HG03095 (cell line): ENCODE results near the gene CD276.
"Not testable (repeated sequence)": the region's sequence is repeated elsewhere in the genome, so short reads cannot be mapped to it uniquely, and the experiment has no call there.

Experiments
- ATAC-seq: cut with Tn5 transposase; IDR thresholded peaks from one replicate; pipeline ENCODE4 v1.9.1; 2021; ENCODE audit warnings: moderate library complexity; ENCODE audit not compliant: unreplicated experiment

The CD276 gene

DNA sequence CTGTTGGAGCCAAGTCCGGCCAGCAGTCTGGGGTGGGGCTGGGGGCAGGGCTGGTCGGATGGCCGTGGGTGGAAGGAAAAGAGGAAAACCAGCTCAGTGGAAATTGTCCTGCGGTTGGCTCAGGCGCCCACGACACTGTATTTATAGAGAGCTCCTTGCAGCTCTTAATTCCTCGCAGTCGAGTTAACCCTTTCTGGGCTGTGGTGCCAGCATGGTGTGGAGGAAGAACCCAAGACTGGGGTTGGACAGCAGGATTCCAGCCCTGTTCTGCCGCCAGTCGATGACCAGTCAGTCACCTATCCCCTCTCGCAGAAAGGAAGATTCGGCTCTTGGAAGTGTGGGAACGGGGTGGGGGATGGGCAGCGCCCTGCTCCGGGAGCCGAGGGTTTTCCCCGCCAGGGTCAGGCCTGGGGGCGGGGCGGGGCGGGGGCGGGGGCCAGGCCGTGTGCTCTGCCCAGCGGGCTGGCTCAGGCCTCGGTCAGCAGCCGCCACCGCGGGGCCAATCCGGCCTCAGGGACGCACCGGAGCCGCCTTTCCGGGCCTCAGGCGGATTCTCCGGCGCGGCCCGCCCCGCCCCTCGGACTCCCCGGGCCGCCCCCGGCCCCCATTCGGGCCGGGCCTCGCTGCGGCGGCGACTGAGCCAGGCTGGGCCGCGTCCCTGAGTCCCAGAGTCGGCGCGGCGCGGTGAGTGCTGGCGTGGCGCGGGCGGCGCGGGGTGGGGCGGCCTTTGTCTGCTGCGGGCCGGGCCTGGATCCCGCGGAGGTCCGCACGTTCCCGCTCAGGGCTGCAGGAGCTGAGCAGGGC, at the start of gene CD276:
CD276 (plus strand) TSS at position 607 of the 804 bp plus-strand sequence. CDS start 15,257 bp downstream, outside the sequence.
- ATAC-seq: no peak

DNA sequence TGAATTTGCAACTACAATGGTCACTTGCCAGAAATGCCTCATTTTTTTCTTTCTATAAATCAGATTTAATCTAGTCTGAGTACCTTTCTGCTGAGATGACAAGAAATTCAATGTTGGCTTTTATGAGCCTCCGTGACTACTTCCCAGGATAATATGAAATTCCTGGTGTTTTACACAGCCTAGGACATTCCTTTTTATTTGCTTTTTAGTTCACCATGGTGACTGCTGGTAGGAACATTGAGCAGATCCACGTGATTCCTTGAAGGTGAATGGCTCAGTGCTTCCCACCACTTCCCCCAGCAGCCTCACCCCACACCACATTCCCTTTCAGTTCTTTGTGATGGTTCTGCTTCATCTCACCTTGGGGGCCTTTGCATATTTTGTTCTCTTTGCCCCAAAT, 46.7 kb upstream of the CD276 start:
- no peak for ATAC-seq

DNA sequence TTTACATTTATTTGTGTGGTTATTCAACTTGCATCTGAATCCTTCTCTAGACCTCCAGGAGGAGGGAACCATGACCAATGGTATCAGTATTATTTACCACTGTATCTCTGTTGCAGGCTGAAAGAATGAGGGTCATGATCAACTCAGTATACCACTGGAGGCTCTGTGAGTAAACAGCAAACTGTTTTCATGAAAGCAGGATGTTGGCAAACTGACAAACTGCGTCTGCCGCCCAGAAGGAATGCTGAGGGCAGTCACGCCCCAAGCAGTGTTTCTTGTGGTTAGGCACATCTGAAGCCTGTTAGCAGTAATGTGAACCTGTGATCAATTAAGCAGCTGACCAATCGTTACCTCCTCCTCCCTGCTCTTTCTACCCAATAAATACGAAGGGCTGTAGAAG, 44.7 kb upstream of the CD276 start:
- ATAC-seq: not testable (repeated sequence)

DNA sequence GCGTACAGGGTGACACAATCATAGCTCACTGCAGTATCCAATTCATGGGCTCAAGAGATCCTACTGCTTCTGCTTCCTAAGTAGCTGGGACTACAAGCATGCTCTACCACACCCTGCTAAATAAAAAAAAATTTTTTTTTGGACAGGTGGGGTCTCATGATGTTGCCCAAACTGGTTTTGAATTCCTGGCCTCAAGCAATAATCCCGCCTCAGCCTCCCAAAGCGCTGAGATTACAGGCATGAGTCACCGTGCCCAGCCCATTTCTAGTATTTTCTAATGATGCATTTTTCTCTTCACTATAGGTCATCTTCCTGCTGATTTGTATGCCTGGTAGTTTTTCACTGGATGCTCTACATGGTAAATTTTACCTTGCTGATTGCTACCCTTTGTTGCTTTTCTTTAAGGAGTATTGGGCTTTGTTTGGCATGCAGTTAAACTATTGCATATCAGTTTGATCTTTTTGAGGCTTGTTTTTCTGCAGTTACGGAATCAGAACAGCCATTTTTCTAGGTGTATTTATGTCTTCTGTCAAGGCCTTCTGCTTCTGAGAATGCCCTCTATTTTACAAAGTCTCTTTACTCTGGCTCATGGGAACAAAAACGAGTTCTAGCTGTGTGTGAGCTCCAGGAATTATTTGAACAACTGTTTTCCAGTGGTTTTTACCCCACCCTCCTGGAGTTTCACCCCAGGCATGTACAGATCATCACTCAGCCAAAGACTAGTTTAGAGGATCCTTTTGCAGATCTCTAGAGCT, 36.7 kb upstream of the CD276 start:
- no peak for ATAC-seq

DNA sequence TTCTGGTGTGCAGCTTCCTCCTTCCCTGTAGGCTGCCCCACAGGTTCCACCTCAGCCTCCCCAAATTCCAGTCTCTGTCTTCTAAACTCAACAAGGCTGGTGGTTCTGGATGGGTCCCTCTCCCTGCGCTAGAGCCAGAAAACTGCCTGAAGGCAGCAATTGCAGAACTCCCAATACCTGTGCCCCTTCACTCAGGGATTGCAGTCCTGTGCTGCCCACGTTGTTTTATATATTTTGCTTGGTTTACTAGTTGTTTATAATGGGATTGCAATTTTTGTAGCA, 36.2 kb upstream of the CD276 start:
- ATAC-seq: no peak

DNA sequence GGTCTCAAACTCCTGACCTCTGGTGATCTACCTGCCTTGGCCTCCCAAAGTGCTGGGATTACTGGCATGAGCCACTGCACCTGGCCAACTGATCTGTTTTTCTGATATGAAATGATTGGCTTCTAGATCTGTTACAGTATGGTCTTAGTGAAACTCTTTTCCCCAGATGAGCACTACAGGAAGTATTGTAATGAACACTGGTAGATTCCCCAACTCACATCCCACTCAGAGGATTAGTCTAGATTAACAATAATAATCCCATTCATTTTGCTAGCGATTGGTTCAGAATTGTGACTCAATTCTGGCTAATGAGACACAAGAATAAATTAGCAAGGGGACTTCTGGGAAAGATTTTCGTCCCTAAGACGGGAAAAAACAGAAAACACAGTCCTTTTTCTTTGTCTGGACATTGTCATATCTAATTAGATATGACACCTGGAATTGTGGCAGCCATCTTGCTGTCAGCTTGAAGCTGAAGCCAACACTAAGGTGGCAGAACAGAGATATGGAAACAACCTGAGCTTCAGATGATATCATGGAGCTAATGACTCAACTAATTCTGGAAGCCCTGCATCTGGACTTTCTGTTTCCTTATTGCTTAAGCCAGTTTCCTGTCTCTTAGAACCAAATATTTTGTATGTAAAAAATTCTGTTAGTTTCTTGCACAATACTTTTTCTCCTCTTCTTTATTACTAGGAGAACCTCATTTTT, 33.6 kb upstream of the CD276 start:
- no peak for ATAC-seq

DNA sequence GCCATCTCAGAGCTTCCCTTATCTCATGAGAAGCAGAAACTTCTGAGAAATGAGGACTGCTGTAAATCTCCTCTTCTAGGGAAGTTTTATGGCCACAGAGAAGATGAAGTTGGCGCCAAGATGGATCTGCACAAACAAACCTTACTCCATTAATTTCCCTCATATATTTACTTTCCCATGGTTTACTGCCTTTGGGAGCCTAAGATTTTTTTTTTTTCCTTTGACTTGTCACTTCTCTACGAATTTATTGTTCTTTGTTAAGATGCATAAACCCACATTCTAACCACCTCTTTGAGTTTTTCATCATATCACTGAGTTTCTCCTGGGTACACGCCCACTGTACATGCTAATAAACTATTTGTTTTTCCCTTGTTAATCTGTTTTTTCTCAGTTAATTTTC, 29.5 kb upstream of the CD276 start:
- no peak for ATAC-seq

DNA sequence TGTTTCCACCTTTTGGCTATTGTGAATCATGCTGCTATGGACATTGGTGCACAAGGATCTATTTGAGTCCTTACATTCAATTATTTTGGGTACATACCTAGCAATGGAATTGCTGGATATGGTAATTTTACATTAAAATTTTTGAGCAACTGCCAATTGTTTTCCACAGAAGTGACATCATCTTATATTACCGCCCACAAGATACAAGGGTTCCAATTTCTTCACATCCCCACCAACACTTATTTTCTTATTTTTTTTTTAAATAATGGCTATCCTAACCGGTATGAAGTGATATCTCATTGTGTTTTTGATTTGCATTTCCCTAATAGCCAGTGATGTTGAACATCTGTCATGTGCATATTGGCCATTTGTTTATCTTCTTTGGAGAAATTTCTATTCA, 28.5 kb upstream of the CD276 start:
- ATAC-seq: no peak

DNA sequence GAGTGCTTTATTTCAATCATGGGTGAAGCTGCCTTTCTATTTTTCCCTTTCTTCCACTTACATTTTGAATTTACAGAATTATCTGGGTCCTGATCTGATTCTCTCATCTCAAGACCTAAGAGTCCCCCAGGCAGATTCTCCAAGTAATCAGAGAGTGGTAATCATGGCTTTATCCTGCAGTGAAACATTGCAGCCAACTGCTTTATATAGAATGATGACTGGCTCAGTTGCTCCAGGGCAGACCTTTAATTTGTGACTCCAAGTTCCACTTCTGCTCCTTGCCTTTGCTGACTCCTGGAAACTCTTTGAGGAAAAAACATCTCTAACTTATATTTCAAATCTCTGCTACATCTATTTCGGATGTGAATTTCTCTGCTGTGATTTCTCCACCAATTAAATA, 25.5 kb upstream of the CD276 start:
- no peak for ATAC-seq

DNA sequence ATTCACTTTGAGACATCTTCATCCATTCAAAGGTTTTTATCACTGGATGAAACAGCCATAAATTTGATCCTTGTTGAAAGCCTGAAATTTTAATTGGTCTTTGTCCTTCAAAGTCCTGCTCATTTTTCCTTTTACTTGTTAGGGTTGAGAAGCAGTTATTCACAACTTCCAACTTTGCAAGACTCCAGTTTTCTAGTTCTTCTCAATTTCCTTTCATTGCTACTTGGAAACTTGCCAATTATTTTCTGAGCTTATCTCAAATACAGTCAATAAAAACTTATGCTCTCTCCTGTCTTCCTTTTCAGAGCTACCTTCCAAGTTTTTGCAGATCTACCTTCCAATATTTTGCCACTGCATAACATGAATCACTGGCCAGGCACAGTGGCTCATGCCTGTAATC, 23.7 kb upstream of the CD276 start:
- ATAC-seq: no peak

DNA sequence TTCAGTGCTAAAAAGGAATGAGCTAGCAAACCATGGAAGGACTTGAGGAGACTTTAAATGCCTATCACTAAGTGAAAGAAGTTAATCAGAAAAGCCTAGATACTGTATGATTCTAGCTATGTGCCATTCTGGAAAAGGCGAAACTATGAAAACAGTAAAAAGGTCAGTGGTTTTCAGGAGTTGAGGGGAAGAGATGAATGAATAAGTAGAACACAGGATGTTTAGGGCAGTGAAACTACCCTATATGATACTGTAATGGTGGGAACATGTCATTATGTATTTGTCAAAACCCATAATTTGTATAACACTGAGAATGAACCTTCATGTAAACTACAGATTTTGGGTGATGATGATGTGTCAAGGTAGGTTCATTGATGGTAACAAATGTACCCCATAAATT, 9.6 kb upstream of the CD276 start:
- no peak for ATAC-seq

DNA sequence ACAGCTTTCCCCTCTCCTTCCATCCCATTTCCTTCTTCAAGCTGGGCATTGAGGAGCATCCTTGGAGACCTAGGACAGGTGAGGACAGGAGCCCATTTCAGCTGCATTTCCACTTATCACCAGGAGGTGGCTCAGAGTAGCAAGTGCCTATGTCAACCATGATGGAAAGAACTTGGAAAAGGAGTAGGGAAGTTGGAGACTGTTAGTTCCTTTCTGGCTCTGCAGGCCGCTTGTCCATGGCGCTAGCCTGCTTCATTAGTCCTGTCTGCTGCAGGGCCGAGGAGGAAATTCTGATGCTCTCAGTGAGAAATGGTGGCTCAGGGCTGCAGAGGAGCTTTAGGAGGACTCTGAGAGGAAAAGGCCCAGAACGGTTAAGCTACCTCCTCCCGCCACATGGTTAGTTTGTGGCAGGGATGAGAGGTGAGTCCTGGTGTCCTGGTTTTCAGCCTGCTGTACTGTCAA, 7.0 kb upstream of the CD276 start:
- ATAC-seq: no peak

DNA sequence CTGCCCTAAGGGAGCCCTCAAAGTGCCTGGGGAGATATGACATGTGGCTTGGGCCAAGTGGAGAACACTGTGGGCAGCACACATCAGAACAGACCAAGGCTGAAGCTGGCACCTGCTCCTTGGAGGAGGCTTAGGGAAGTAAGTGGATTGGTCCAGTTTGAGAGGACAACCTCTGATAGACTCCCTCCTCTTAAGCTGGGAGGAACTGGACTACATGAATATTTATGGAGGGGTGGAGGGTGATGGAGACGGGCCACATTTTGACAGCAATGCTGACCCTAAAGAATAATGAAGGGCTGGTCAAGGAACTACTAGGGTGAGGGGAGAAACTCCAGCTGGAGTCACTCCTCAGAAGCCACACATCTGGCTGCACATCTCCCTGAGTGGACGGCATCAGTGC, 6.5 kb upstream of the CD276 start:
- no peak for ATAC-seq

DNA sequence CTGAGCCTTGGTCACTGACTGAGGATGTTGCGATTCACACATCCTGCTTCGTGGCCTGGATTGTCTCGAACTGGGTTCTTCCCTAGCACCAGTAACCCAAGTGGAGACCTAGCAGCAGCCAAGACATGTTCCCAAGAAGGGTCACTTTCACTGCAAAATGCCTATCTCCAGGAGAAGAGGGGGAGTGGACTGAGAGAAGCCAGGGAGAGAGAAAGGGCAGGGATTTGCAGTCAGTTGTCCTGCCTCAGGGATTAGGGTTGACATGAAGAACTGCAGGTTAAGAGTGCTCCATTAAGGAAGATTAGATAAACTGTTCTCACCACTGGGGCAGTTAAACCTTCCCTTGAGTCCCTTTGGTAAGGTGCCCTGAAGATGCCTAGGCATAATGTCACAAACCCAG, 5.7 kb upstream of the CD276 start:
- no peak for ATAC-seq

DNA sequence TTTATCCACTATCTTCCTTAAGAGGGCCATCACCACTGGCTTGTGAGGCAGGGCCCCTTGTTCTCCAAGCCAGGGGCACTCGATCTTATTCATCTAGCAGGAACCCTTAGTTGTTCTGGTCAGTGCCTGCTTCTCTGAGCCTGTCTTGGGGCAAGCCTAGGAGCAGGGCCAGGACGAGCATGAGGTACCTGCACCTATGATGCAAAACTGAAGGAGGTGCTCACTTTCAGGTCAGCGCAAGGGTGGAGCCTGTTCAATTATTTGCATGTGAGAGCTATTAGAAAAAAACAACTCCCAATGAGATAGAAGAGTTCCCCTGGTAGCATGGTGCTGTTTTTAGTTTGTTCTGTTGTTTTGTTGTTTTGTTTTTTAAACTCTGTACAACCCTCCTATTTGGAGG, 5.0 kb upstream of the CD276 start:
- no peak for ATAC-seq

DNA sequence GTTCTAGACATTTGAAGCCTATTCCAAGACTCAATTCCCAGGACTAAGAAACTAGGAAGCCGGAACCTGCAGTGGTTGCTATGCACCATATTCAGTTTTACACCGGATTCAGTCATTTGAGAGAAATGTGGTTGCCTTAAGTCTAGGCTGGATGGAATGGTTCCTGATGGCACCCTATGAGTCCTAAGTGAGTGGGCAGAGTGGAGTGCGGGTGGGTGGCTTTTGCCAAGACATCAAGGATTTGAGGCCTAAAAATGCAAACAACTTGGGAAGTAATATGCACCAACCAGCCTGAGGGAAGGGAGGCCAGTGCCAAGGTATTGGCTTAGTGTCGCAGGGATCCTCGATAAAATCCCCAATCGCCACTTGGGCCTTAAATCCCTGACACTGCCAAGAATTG, 4.2 kb upstream of the CD276 start:
- no peak for ATAC-seq

DNA sequence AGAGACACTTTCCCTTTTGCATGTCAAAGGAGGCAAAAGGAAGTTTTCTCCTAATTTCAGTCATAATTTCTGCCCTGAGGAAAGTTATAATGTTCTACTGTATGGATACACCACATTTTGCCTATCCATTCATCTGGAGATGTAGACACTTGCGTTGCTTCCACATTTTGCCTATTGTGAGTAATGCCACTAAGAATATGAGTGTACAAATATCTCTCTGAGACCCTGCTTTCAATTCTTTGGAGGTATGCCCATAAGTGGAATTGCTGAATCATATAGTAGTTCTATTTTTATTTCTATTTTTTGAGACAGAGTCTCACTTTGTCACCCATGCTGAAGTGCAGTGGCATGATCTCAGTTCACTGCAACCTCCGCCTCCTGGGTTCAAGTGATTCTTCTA, 3.6 kb upstream of the CD276 start:
- no peak for ATAC-seq

DNA sequence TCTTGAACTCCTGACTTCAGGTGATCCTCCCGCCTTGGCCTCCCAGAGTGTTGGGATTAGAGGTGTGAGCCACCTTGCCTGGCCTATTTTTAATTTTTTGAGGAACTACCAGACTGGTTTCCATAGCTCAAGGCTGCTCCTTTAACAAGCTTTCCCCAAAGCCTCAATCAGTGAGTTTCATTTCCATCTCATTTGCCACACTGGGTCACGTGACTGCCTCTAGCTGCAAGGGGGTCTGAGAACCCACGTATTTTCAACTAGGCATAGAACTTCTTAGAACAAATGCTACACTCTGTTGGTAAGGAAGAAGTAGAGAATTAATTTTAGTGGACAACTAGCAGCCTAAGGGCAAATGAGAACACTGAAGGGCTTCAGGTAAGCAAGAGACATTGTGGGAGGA, 3.1 kb upstream of the CD276 start:
- ATAC-seq: no peak

DNA sequence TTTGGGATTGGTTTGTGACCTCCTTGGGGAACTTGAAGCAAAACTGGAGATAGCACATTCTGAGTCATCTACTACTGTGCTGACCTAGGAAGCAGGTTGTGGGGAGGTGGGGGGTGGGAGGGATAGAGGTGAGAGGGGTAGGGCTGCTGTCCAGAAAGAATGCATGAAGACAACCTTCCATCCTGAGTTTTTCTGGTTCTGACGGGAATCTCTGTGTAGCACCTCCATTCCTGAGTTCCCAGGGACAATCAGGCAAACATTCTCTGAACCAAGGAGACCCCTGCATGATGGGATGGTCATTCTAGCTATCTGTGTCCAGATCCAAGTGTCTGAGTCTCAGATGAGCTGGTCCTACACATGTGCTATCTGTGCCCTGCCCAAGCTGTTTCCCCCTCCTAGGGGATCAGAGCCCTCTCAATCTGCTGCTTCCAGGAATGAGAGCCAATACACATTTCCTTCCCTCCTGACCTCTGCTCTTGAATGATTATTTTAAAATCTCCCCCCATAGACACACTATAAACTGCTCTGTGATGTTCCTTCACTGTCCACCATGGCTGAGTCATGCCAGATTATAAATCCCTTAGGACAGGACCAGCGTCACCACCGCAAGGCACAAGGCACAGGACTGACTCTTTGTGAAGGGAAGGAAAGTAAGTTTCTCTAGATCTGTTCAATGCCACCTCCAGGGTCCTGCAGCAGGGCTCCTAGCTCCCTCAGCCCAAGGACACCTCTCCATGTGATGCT, 2.2 kb upstream of the CD276 start:
- no peak for ATAC-seq

DNA sequence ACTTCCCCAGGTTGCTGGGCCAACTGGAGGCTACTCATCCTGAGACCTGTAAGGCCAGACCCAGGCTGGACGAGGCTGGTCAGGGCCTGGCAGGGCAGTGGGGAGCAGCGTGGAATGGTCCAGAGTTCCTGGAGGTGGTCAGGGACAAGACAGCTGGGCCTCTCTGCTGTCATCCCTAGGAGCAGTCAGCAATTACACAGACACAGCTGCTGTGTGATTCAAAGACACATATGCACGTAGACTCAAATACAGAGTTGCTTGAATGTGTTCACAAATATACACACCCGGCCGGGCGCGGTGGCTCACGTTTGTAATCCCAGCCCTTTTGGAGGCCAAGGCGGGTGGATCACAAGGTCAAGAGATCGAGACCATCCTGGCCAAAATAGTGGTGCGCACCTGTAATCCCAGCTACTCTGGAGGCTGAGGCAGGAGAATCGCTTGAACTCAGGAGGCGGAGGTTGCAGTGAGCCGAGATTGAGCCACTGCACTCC, 1.5 kb upstream of the CD276 start:
- no peak for ATAC-seq

DNA sequence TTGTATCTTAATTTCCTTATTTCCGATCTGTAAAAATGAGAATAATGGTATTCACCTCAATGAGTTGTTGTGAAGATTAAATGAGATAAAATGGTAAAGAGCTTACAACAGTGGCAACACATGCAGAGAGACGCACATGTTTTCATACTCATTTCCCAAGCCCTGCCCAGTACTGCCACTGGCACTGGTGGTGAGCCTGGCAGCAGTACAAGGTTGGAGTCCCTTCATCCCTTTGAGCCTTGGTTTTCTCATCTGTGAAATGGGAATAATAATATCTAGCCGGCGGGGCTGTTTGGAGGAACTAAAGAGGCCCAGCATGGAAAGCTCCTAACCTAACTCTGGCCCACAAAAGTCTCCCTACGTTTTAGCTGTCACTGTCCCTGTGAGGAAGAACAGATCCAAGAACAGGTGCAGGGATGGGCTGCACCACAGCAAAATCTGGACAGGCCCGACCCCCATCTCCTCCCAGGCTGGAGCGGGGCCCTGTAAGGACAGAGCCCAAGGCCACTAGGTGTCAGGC, 866 bp upstream of the CD276 start:
- no peak for ATAC-seq
